ENCODE measurements around the gene SLC29A1. TPM values are rescaled to one million over a fixed set of nuclear protein-coding genes. Genes with fewer than 3 reads are reported as not detected.

The SLC29A1 gene
- total RNA-seq, 1 experiment from 2014 or later = 54.7 TPM

GRCh38 chr6:44199883-44200282, 23.5 kb upstream of the SLC29A1 start:
- Histone ChIP-seq H3K4me2 (ENCODE audit: low read length) (no peak overlapping the region), H3K4me3 (ENCODE audit: low read length) (no peak overlapping the region), H2AFZ (ENCODE audit: low read length) (no peak overlapping the region), H3K36me3 (ENCODE audit: low read depth, low read length) (no peaks in the 10 kb centered on the region), H4K20me1 (ENCODE audit: low read length) (no peaks in the 10 kb centered on the region), H3K4me1 (ENCODE audit: insufficient read depth, low read length) (peaks cover 15% of the 10 kb centered on the region), H3K27ac (ENCODE audit: low read length) (no peak overlapping the region), H3K9ac (ENCODE audit: low read length) (no peak overlapping the region), H3K79me2 (ENCODE audit: low read length) (no peaks in the 10 kb centered on the region), H3F3A (ENCODE audit: low read length, unreplicated experiment) (no peaks in the 10 kb centered on the region), H3K9me2 (replicated peaks; ENCODE audit: low read length) (no peaks in the 10 kb centered on the region), H3K9me3 (ENCODE audit: low read length) (no peaks in the 10 kb centered on the region), H3K27me3 (ENCODE audit: low read length) (no peaks in the 10 kb centered on the region)
- DNase-seq (no peak), ATAC-seq (no peak)
- no TSS peak for BruUV-seq (replicated peaks)
- ChIA-PET CTCF (no interaction called here), POLR2A (ENCODE audit: unreplicated experiment) (interaction anchor here (0.6 kb wide), 1 partner anchor 24 kb away, joined by 3 read pairs; the partner anchor contains the start of gene SLC29A1)
- TF ChIP-seq EZH2 (IDR thresholded peaks at IDR 0.05; ENCODE audit: low read length, unreplicated experiment) (no peak), EZH2phosphoT487 (IDR thresholded peaks at IDR 0.05; ENCODE audit: borderline replicate concordance, low read length) (no peak)
- TF ChIP-seq, protein P1, sequence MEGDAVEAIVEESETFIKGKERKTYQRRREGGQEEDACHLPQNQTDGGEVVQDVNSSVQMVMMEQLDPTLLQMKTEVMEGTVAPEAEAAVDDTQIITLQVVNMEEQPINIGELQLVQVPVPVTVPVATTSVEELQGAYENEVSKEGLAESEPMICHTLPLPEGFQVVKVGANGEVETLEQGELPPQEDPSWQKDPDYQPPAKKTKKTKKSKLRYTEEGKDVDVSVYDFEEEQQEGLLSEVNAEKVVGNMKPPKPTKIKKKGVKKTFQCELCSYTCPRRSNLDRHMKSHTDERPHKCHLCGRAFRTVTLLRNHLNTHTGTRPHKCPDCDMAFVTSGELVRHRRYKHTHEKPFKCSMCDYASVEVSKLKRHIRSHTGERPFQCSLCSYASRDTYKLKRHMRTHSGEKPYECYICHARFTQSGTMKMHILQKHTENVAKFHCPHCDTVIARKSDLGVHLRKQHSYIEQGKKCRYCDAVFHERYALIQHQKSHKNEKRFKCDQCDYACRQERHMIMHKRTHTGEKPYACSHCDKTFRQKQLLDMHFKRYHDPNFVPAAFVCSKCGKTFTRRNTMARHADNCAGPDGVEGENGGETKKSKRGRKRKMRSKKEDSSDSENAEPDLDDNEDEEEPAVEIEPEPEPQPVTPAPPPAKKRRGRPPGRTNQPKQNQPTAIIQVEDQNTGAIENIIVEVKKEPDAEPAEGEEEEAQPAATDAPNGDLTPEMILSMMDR (conservative IDR thresholded peaks at IDR 0.05; ENCODE audit: low read depth, low read length) = no peak
- intact Hi-C loops (cut with micrococcal nuclease) = no loop called here

- H3K36me3 ChIP-seq (ENCODE audit: low read depth, low read length) = no peaks in the 10 kb centered on the region
- POLR2A ChIA-PET (ENCODE audit: unreplicated experiment) = interaction anchor here (0.6 kb wide), 1 partner anchor 469 kb away, joined by 6 read pairs; no protein-coding TSS in a partner anchor
- ATAC-seq (no peak), DNase-seq (no peak)
- intact Hi-C loops (cut with micrococcal nuclease) = no loop called here
- H2AFZ ChIP-seq (ENCODE audit: low read length) = no peak overlapping the region
- no peaks in the 10 kb centered on the region for H3K27me3 ChIP-seq (ENCODE audit: low read length)
- H3K79me2 ChIP-seq (ENCODE audit: low read length) = no peaks in the 10 kb centered on the region
- H4K20me1 ChIP-seq (ENCODE audit: low read length) = no peaks in the 10 kb centered on the region
- TF ChIP-seq EZH2phosphoT487 (IDR thresholded peaks at IDR 0.05; ENCODE audit: borderline replicate concordance, low read length) = no peak
- TF ChIP-seq, protein P1 (conservative IDR thresholded peaks at IDR 0.05; ENCODE audit: low read depth, low read length) = no peak
- TF ChIP-seq EZH2 (IDR thresholded peaks at IDR 0.05; ENCODE audit: low read length, unreplicated experiment) = no peak
- H3K4me1 ChIP-seq (ENCODE audit: insufficient read depth, low read length) = peaks cover 15% of the 10 kb centered on the region
- H3F3A ChIP-seq (ENCODE audit: low read length, unreplicated experiment) = no peaks in the 10 kb centered on the region
- no peak overlapping the region for H3K4me2 ChIP-seq (ENCODE audit: low read length)
- no peak overlapping the region for H3K9ac ChIP-seq (ENCODE audit: low read length)
- no peak overlapping the region for H3K27ac ChIP-seq (ENCODE audit: low read length)
- no peaks in the 10 kb centered on the region for H3K9me2 ChIP-seq (replicated peaks; ENCODE audit: low read length)
- H3K4me3 ChIP-seq (ENCODE audit: low read length) = no peak overlapping the region
- no TSS peak for BruUV-seq (replicated peaks)
- H3K9me3 ChIP-seq (ENCODE audit: low read length) = no peaks in the 10 kb centered on the region
- CTCF ChIA-PET = no interaction called here
Observed at GRCh38 chr6:44201200-44201599, 22.2 kb upstream of the SLC29A1 start.

- ChIA-PET POLR2A (ENCODE audit: unreplicated experiment) (interaction anchor here (0.6 kb wide), 1 partner anchor 469 kb away, joined by 6 read pairs; no protein-coding TSS in a partner anchor), CTCF (no interaction called here)
- H3K27ac ChIP-seq (ENCODE audit: low read length) = no peak overlapping the region
Observed at GRCh38 chr6:44201638-44202303, 21.6 kb upstream of the SLC29A1 start.

More at GRCh38 chr6:44201638-44202303, 21.6 kb upstream of the SLC29A1 start:
- Histone ChIP-seq H3F3A (ENCODE audit: low read length, unreplicated experiment) (no peaks in the 10 kb centered on the region), H3K4me3 (ENCODE audit: low read length) (no peak overlapping the region), H3K9me3 (ENCODE audit: low read length) (no peaks in the 10 kb centered on the region), H3K4me2 (ENCODE audit: low read length) (no peak overlapping the region), H4K20me1 (ENCODE audit: low read length) (no peaks in the 10 kb centered on the region), H3K4me1 (ENCODE audit: insufficient read depth, low read length) (peaks cover 15% of the 10 kb centered on the region), H3K9ac (ENCODE audit: low read length) (no peak overlapping the region), H3K36me3 (ENCODE audit: low read depth, low read length) (no peaks in the 10 kb centered on the region), H3K27me3 (ENCODE audit: low read length) (no peaks in the 10 kb centered on the region), H2AFZ (ENCODE audit: low read length) (no peak overlapping the region), H3K9me2 (replicated peaks; ENCODE audit: low read length) (no peaks in the 10 kb centered on the region), H3K79me2 (ENCODE audit: low read length) (no peaks in the 10 kb centered on the region)
- no peak for DNase-seq
- no TSS peak for BruUV-seq (replicated peaks)
- ATAC-seq = no peak
- TF ChIP-seq, protein P1 (conservative IDR thresholded peaks at IDR 0.05; ENCODE audit: low read depth, low read length) = no peak
- TF ChIP-seq EZH2phosphoT487 (IDR thresholded peaks at IDR 0.05; ENCODE audit: borderline replicate concordance, low read length) (no peak), EZH2 (IDR thresholded peaks at IDR 0.05; ENCODE audit: low read length, unreplicated experiment) (no peak)
- intact Hi-C loops (cut with micrococcal nuclease) = no loop called here
